CD4-positive, alpha-beta T cell treated with Interleukin-1 beta for 1 hour (primary cell): ENCODE results near the gene INTS14.
"Not testable (repeated sequence)": the region's sequence is repeated elsewhere in the genome, so short reads cannot be mapped to it uniquely, and the experiment has no call there.

Experiments
- DNase-seq, 2 donors: peaks; one replicate each; pipeline ENCODE4 v3.0.0-alpha.2; 2020 to 2022

Gene INTS14

GRCh38 chr15:65577129-65577996 lies 33.6 kb downstream of the INTS14 start:
- no peak for DNase-seq

GRCh38 chr15:65576664-65577063 lies 34.3 kb downstream of the INTS14 start:
- no peak for DNase-seq

- no peak for DNase-seq
These were observed 39.0 kb downstream of the INTS14 start for GRCh38 chr15:65571971-65572370.

- no peak for DNase-seq
These were observed 41.2 kb downstream of the INTS14 start for GRCh38 chr15:65569728-65570127.

- no peak for DNase-seq
These were observed 49.0 kb downstream of the INTS14 start for GRCh38 chr15:65561934-65562333.

GRCh38 chr15:65559941-65560340 lies 51.0 kb downstream of the INTS14 start:
- DNase-seq = no peak

GRCh38 chr15:65558997-65559760 lies 51.8 kb downstream of the INTS14 start:
- DNase-seq = no peak

- DNase-seq = no peak
These were observed 52.6 kb downstream of the INTS14 start for GRCh38 chr15:65558336-65558735.

- DNase-seq = no peak
These were observed 54.3 kb downstream of the INTS14 start for GRCh38 chr15:65556622-65557021.

GRCh38 chr15:65553691-65554090 lies 57.2 kb downstream of the INTS14 start:
- DNase-seq = no peak

- DNase-seq = not testable (repeated sequence)
These were observed 58.1 kb downstream of the INTS14 start for GRCh38 chr15:65552851-65553250.

- DNase-seq = no peak
These were observed 59.7 kb downstream of the INTS14 start for GRCh38 chr15:65551183-65551582.

- no peak for DNase-seq
These were observed 60.2 kb downstream of the INTS14 start for GRCh38 chr15:65550681-65551098.

GRCh38 chr15:65549288-65549687 lies 61.6 kb downstream of the INTS14 start:
- not testable (repeated sequence) for DNase-seq

GRCh38 chr15:65547841-65548240 lies 63.1 kb downstream of the INTS14 start:
- no peak for DNase-seq

- no peak for DNase-seq
These were observed 69.6 kb downstream of the INTS14 start for GRCh38 chr15:65541231-65541820.

GRCh38 chr15:65540314-65540713 lies 70.6 kb downstream of the INTS14 start:
- no peak for DNase-seq

- no peak for DNase-seq
These were observed 75.7 kb downstream of the INTS14 start for GRCh38 chr15:65535192-65535591.

- no peak for DNase-seq
These were observed 77.7 kb downstream of the INTS14 start for GRCh38 chr15:65533057-65533756.

- DNase-seq = no peak
These were observed 78.2 kb downstream of the INTS14 start for GRCh38 chr15:65532738-65533051.

GRCh38 chr15:65530318-65531111 lies 80.4 kb downstream of the INTS14 start, which contains the start of gene HACD3:
HACD3 (plus strand) TSS chr15:65530463; CDS start chr15:65530632, 169 bp downstream.
- DNase-seq = peak; percentile 89 to 90

GRCh38 chr15:65529762-65530317 lies 81.1 kb downstream of the INTS14 start:
- no peak for DNase-seq
